Stimulated activated CD8-positive, alpha-beta memory T cell treated with anti-CD3 and anti-CD28 coated beads, Interleukin-12 subunit alpha, Interleukin-12 subunit beta, amount 100 ng/mL, for 1 hour (primary cell): ENCODE results near the gene ARAP1.

Source experiments
- DNase-seq: peaks from one replicate; pipeline ENCODE4 v3.0.0-alpha.2; 2020; ENCODE audit warnings: low read depth

Gene ARAP1

DNA sequence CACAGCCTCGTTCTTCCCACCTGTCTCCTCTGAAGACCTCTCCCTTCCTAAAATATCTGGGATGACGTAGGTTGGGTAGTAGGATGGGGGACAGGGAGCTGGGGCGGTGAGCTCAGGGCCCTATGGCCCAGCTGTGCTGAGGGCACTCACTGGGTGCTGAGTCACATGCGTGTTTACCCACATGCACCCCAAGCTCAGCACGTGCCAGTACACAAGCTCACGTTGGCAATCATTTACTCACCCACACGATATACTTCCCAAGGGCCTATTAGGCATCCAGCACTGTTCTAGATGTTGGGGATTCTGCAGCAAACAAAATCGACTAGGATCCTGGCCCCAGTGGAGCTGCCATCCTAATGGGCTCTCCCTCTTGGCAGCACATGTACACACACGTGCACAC, 28.7 kb downstream of the ARAP1 start:
- no peak for DNase-seq

DNA sequence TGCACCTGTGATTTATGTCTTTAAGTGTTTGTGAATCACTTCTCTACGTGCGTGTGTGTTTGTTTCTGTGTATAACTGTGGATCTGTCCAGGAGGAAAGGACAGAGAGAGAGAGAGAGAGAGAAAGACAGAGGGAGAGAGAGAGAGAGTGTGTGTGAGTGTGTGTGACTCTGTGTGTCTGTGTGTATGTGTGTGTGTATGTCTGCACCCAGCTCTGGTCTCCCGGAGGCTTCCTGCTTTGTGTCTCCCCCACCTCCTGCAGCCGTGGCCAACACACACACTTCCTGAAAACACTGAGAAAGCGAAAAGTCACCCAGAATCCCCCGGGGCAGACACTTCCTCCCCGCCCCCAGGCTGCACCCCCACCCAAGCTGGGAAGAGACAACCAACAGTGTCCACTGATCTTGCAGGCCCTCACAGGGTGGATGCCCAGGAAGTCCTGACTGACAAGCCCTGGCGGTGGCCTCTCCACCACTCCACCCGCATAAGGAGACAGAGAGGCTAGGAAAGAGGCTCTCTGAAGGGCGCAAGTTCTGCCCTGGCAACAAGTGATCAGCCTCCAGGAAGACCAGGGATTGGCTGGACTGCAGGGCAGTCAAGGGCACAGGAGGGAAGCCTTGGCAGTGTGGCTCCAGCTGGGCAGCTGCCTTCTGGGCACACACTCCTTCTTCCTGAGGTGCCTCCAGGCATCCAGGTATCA, 30.0 kb downstream of the ARAP1 start:
- DNase-seq = peak; percentile 70

- peak; percentile 25 for DNase-seq
These were observed 30.5 kb downstream of the ARAP1 start for GRCh38 chr11:72721689-72722049.

GRCh38 chr11:72721276-72721675, 30.9 kb downstream of the ARAP1 start:
- DNase-seq = no peak

DNA sequence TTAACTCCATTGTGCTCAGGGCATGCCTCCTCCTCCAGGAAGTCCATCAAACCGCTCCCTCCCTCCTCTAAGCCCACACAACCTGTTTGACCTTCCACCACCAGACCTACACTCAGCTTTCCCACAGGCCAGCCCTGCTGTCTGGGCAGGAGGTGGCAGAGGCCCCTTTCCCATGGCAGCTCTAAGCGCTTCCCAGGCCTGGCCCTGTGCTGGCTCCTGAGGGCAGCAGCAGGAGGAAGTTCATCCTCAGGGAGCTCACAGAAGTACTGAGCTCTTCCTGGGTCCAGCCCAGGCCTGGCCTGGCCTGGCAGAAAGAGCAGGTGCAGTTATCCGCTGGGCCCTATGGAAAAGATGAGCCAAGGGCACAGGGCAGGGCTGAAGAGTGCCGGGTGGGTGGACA, 31.4 kb downstream of the ARAP1 start:
- DNase-seq = no peak

GRCh38 chr11:72720047-72720446, 32.2 kb downstream of the ARAP1 start:
- no peak for DNase-seq

GRCh38 chr11:72719551-72719950, 32.7 kb downstream of the ARAP1 start:
- DNase-seq = no peak

DNA sequence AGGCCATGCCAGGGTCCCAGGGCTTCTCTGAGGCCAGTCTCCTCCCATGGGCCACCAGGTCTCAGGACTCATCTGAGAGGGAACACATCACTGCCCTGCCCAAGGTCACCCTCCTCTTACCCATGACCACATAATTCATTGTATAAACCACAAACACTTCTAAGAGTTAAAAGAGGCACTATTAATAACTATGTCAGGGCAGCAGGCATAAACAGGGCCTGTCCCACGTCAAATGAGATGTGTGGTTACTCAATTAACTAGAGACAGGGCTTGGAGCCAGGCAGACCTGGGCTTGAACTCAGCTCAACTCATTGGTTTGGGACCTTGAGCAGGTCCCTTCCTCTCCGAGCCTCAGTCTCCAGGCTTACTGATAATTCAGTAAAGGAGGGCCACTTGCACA, 33.1 kb downstream of the ARAP1 start:
- DNase-seq = no peak

- no peak for DNase-seq
These were observed 34.1 kb downstream of the ARAP1 start for GRCh38 chr11:72718101-72718501.

GRCh38 chr11:72716788-72717435, 35.3 kb downstream of the ARAP1 start:
- no peak for DNase-seq

GRCh38 chr11:72716290-72716689, 35.9 kb downstream of the ARAP1 start:
- no peak for DNase-seq

GRCh38 chr11:72712841-72713240, 39.4 kb downstream of the ARAP1 start:
- no peak for DNase-seq

DNA sequence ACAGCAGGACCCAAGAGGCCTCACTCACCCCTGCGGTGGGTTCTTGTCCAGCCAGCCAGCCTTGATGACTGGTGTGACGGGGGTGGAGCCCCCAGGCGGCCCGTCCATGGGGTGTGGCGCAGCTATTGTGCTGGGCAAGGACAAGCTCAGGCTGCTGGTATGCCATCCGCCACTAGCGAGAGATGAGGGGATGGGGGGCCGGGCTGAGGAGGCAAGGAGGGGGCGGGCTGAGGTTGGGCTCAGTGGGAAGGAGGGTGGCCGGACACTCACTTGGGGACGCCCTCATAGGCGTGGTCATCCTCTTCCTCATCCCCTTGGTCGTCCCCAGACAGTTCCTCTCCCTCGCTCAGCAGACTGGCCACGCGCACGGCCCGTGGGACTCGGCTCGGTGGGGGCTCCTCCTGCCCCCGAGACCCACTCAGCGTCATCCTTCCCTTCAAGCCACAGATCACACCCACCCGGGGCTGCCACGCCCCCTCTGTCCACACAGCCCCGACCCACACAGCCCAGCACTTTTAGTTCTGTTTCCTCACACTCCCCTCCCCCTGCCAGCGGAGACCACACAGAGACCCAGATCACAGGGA, 39.9 kb downstream of the ARAP1 start:
- no peak for DNase-seq

- no peak for DNase-seq
These were observed 41.1 kb downstream of the ARAP1 start for GRCh38 chr11:72711141-72711540.

- DNase-seq = no peak
These were observed 41.9 kb downstream of the ARAP1 start for GRCh38 chr11:72710278-72710677.

GRCh38 chr11:72709478-72710238, 42.5 kb downstream of the ARAP1 start:
- DNase-seq = no peak

DNA sequence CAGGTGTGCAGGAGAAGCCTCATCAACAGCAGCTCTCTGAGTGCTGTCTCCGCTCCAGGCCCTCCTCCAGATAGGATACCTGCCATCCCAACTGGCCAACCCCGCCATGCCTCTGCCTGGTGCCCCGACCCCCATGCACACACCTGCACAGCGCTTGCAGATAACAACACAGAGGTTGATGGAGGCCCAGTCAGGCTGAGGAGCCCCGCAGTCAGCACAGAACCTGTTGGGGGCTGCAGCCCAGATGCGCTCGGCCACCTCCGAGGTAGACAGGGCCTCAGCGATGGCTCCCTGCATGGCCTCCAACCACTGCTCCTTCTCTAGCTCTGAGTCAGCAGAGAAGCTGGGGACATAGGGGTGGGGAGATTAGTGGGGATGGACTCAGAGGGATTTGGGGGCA, 45.2 kb downstream of the ARAP1 start:
- DNase-seq = no peak

GRCh38 chr11:72706579-72706978, 45.6 kb downstream of the ARAP1 start:
- DNase-seq = no peak

DNA sequence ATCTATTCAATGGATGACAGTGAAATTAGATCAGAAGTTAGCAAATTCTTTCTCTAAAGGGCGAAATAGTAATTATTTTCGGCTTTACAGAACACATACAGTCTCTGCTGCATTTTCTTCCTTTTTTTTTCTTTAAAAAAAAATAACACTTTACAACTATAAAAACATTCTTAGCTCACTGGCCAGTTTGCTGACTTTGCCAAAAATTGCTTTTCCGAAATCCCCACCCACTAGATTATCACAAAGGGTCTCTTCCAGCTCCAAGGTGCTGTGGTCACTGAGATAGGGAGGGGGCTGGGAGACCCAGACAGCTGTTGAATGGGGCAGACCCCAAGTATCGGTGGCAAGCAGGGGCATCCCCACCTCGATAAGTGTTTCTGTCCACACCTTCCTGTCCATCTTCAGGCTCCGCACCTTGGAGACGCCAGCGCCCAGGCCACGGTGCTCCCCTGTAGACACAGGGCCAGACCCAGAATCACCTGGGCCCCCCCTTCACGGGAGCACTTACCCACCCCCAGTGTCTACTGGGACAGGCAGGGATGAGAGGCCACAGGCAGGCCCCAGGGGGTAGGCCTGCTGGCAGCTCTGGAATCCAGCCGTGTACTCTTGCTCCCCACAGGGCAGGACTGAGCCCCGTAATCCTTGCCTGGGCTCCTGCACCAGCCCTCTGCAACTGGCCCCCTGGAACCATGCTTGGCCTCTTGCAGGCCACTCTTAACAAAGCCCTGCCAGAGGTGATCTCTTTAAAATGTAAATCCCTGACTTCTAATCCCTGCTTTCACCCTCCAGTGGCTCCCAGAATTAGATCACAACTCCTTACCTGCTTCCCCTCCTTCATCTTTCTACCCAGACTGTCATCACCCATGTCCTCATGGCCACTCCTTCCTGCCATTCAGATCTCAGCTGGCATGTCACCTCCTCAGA, 46.5 kb downstream of the ARAP1 start:
- no peak for DNase-seq

DNA sequence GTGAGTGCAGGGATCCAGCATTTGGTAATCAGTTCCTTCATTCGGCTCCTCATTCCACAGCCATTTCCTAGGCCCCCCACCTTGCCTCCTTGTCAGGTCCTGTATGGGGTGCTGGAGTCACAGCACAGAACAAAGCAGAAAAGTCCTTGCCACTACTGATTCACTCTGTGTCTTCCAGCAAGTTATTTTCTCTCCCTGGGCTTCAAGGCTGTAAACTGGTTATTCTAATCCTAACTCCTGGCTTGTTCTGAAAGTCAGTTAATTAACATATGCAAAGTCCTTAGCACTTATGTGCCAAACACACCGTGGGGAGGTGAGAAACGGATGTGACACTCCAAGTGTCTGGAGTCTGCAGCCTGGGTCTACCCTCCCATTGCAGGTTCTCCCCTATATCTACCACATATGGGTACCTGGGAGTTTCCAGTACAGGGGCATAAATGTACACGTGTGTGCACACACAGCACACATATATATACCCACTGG, 47.4 kb downstream of the ARAP1 start:
- no peak for DNase-seq

DNA sequence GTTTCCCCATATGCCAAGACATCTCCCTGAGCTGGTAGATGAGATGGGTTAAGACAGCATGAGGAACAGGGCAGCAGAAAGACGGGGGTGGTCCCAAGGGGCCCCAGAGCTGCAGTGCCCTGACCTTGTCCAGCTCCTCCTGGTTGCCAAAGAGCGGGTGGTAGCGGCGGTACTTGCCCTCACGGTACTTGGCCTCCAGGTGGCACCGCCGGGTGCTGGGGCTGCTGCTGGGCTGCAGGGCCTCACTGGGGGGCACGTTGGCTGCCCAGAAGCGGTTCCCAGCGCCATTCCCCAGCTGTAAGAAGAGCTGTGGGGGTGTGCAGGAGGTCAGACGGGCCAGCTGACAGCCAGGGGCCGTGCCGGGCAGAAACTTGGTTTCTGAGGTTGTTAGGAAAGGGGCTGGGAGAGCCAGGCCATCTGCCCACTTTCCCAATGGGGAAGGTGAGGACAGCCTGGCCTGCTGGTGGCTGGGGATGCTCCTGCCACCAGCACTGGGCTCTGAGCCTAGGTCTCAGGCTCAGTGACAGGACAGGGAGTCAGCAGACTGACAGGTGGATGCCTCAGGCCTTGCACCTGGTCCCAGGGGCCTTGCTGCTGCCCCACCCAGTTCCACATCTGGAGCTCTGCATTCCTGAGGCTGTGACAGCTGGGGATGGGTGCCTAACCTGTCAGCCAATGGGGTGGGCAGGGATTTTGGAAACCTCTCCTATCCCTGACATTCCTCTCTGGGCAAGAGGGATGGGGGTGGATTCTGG, 48.0 kb downstream of the ARAP1 start:
- DNase-seq = no peak
